Stimulated activated naive CD8-positive, alpha-beta T cell treated with anti-CD3 and anti-CD28 coated beads, Interleukin-15, Interleukin-2, amounts not matched to agents 100 ng/mL and 50 ng/mL, for 24 hours (primary cell): Measurements from ENCODE around the gene NAP1L1.

Experiments used
- H3K27ac Mint-ChIP-seq: one replicate; pipeline ENCODE4 v1.8.0; 2021; ENCODE audit warnings: mild to moderate bottlenecking, mixed read lengths
- H3K27me3 Mint-ChIP-seq: one replicate; pipeline ENCODE4 v1.8.0; 2021; ENCODE audit warnings: mixed read lengths
- H3K36me3 Mint-ChIP-seq: one replicate; pipeline ENCODE4 v1.8.0; 2021; ENCODE audit warnings: low read depth, mixed read lengths
- H3K4me1 Mint-ChIP-seq: one replicate; pipeline ENCODE4 v1.8.0; 2021; ENCODE audit warnings: low read depth, mixed read lengths
- H3K4me3 Mint-ChIP-seq: one replicate; pipeline ENCODE4 v1.8.0; 2021; ENCODE audit warnings: mild to moderate bottlenecking, mixed read lengths
- H3K9me3 Mint-ChIP-seq: one replicate; pipeline ENCODE4 v1.8.0; 2021; ENCODE audit warnings: mixed read lengths

NAP1L1 gene

GRCh38 chr12:76083904-76084862 is at the start of gene NAP1L1:
Gene NAP1L1, minus strand, starts transcription at chr12:76084685. Its CDS starts 10,466 bp downstream, at chr12:76074219.
- Mint-ChIP-seq H3K4me1 (peaks cover 57% of the 10 kb centered on the region), H3K36me3 (peaks cover 41% of the 10 kb centered on the region), H3K4me3 (peak within 1 kb of the TSS; percentile 97), H3K9me3 (no peaks in the 10 kb centered on the region), H3K27me3 (no peaks in the 10 kb centered on the region), H3K27ac (peak within 1 kb of the TSS; percentile 99)

GRCh38 chr12:76127588-76127987 is 43.1 kb upstream of the NAP1L1 start:
- H3K9me3 Mint-ChIP-seq = no peaks in the 10 kb centered on the region
- no peak overlapping the region for H3K27ac Mint-ChIP-seq
- H3K27me3 Mint-ChIP-seq = peaks cover 9% of the 10 kb centered on the region
- no peak overlapping the region for H3K4me3 Mint-ChIP-seq
- H3K4me1 Mint-ChIP-seq = no peaks in the 10 kb centered on the region
- no peaks in the 10 kb centered on the region for H3K36me3 Mint-ChIP-seq

- Mint-ChIP-seq H3K9me3 (no peaks in the 10 kb centered on the region), H3K27me3 (no peaks in the 10 kb centered on the region), H3K36me3 (no peaks in the 10 kb centered on the region), H3K4me3 (no peak overlapping the region), H3K4me1 (no peaks in the 10 kb centered on the region), H3K27ac (peak overlapping the region; percentile 17)
Measured at GRCh38 chr12:76124456-76124855, 40.0 kb upstream of the NAP1L1 start.

- no peaks in the 10 kb centered on the region for H3K27me3 Mint-ChIP-seq
- no peak overlapping the region for H3K4me3 Mint-ChIP-seq
- no peaks in the 10 kb centered on the region for H3K4me1 Mint-ChIP-seq
- no peak overlapping the region for H3K27ac Mint-ChIP-seq
- no peaks in the 10 kb centered on the region for H3K36me3 Mint-ChIP-seq
- no peaks in the 10 kb centered on the region for H3K9me3 Mint-ChIP-seq
Measured at GRCh38 chr12:76123259-76124212, 39.1 kb upstream of the NAP1L1 start.

- Mint-ChIP-seq H3K27ac (no peak overlapping the region), H3K36me3 (no peaks in the 10 kb centered on the region), H3K4me1 (no peaks in the 10 kb centered on the region), H3K9me3 (no peaks in the 10 kb centered on the region), H3K27me3 (no peaks in the 10 kb centered on the region), H3K4me3 (no peak overlapping the region)
Measured at GRCh38 chr12:76119887-76120286, 35.4 kb upstream of the NAP1L1 start.

GRCh38 chr12:76117751-76118150 is 33.3 kb upstream of the NAP1L1 start:
- Mint-ChIP-seq H3K9me3 (no peaks in the 10 kb centered on the region), H3K27me3 (no peaks in the 10 kb centered on the region), H3K4me1 (no peaks in the 10 kb centered on the region), H3K36me3 (no peaks in the 10 kb centered on the region), H3K4me3 (no peak overlapping the region), H3K27ac (no peak overlapping the region)

- Mint-ChIP-seq H3K27ac (no peak overlapping the region), H3K4me1 (no peaks in the 10 kb centered on the region), H3K36me3 (no peaks in the 10 kb centered on the region), H3K4me3 (no peak overlapping the region), H3K27me3 (no peaks in the 10 kb centered on the region), H3K9me3 (no peaks in the 10 kb centered on the region)
Measured at GRCh38 chr12:76117067-76117691, 32.7 kb upstream of the NAP1L1 start.

- H3K36me3 Mint-ChIP-seq = no peaks in the 10 kb centered on the region
- no peaks in the 10 kb centered on the region for H3K9me3 Mint-ChIP-seq
- H3K4me1 Mint-ChIP-seq = no peaks in the 10 kb centered on the region
- no peak overlapping the region for H3K4me3 Mint-ChIP-seq
- no peak overlapping the region for H3K27ac Mint-ChIP-seq
- peaks cover 6% of the 10 kb centered on the region for H3K27me3 Mint-ChIP-seq
Measured at GRCh38 chr12:76113800-76114757, 29.6 kb upstream of the NAP1L1 start.

- no peaks in the 10 kb centered on the region for H3K4me1 Mint-ChIP-seq
- H3K9me3 Mint-ChIP-seq = no peaks in the 10 kb centered on the region
- no peak overlapping the region for H3K4me3 Mint-ChIP-seq
- no peak overlapping the region for H3K27ac Mint-ChIP-seq
- no peaks in the 10 kb centered on the region for H3K36me3 Mint-ChIP-seq
- peaks cover 13% of the 10 kb centered on the region for H3K27me3 Mint-ChIP-seq
Measured at GRCh38 chr12:76111209-76111749, 26.8 kb upstream of the NAP1L1 start.

GRCh38 chr12:76109879-76110278 is 25.4 kb upstream of the NAP1L1 start:
- Mint-ChIP-seq H3K36me3 (no peaks in the 10 kb centered on the region), H3K27ac (no peak overlapping the region), H3K4me1 (no peaks in the 10 kb centered on the region), H3K9me3 (no peaks in the 10 kb centered on the region), H3K27me3 (peaks cover 16% of the 10 kb centered on the region), H3K4me3 (no peak overlapping the region)

GRCh38 chr12:76108356-76108755 is 23.9 kb upstream of the NAP1L1 start:
- peaks cover 16% of the 10 kb centered on the region for H3K27me3 Mint-ChIP-seq
- H3K36me3 Mint-ChIP-seq = no peaks in the 10 kb centered on the region
- no peak overlapping the region for H3K27ac Mint-ChIP-seq
- H3K4me3 Mint-ChIP-seq = no peak overlapping the region
- H3K9me3 Mint-ChIP-seq = no peaks in the 10 kb centered on the region
- H3K4me1 Mint-ChIP-seq = no peaks in the 10 kb centered on the region

GRCh38 chr12:76106631-76107030 is 22.1 kb upstream of the NAP1L1 start:
- H3K27me3 Mint-ChIP-seq = peaks cover 18% of the 10 kb centered on the region
- no peaks in the 10 kb centered on the region for H3K9me3 Mint-ChIP-seq
- no peak overlapping the region for H3K27ac Mint-ChIP-seq
- no peaks in the 10 kb centered on the region for H3K36me3 Mint-ChIP-seq
- no peak overlapping the region for H3K4me3 Mint-ChIP-seq
- no peaks in the 10 kb centered on the region for H3K4me1 Mint-ChIP-seq

- H3K27me3 Mint-ChIP-seq = peaks cover 14% of the 10 kb centered on the region
- no peaks in the 10 kb centered on the region for H3K9me3 Mint-ChIP-seq
- H3K36me3 Mint-ChIP-seq = no peaks in the 10 kb centered on the region
- H3K4me1 Mint-ChIP-seq = no peaks in the 10 kb centered on the region
- no peak overlapping the region for H3K27ac Mint-ChIP-seq
- H3K4me3 Mint-ChIP-seq = no peak overlapping the region
Measured at GRCh38 chr12:76103958-76104357, 19.5 kb upstream of the NAP1L1 start.
